Measurements from ENCODE around the gene PARD3.

Gene PARD3

GRCh38 chr10:34499612-34500279 is 315.4 kb downstream of the PARD3 start:
- Histone ChIP-seq H3K79me2 (ENCODE audit: insufficient read depth, low read depth) (no peaks in the 10 kb centered on the region), H3K27me3 (ENCODE audit: insufficient read depth, low read depth) (no peaks in the 10 kb centered on the region), H3K27ac (no peak overlapping the region), H3K4me1 (ENCODE audit: low read depth, poor library complexity, severe bottlenecking) (no peaks in the 10 kb centered on the region), H3K9ac (no peak overlapping the region), H3K4me2 (no peak overlapping the region), H2AFZ (ENCODE audit: low read depth) (no peak overlapping the region), H4K20me1 (ENCODE audit: insufficient read depth) (no peaks in the 10 kb centered on the region), H3K36me3 (ENCODE audit: insufficient read depth) (no peaks in the 10 kb centered on the region), H3K4me3 (IDR thresholded peaks at IDR 0.05; ENCODE audit: insufficient read depth, low read depth, low read length) (no peak overlapping the region)
- TF ChIP-seq, protein P1, sequence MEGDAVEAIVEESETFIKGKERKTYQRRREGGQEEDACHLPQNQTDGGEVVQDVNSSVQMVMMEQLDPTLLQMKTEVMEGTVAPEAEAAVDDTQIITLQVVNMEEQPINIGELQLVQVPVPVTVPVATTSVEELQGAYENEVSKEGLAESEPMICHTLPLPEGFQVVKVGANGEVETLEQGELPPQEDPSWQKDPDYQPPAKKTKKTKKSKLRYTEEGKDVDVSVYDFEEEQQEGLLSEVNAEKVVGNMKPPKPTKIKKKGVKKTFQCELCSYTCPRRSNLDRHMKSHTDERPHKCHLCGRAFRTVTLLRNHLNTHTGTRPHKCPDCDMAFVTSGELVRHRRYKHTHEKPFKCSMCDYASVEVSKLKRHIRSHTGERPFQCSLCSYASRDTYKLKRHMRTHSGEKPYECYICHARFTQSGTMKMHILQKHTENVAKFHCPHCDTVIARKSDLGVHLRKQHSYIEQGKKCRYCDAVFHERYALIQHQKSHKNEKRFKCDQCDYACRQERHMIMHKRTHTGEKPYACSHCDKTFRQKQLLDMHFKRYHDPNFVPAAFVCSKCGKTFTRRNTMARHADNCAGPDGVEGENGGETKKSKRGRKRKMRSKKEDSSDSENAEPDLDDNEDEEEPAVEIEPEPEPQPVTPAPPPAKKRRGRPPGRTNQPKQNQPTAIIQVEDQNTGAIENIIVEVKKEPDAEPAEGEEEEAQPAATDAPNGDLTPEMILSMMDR (conservative IDR thresholded peaks at IDR 0.05; ENCODE audit: low read depth, low read length): no peak

GRCh38 chr10:34498821-34499220 is 316.3 kb downstream of the PARD3 start:
- Histone ChIP-seq H3K27ac (no peak overlapping the region), H3K79me2 (ENCODE audit: insufficient read depth, low read depth) (no peaks in the 10 kb centered on the region), H3K9ac (no peak overlapping the region), H3K4me2 (no peak overlapping the region), H4K20me1 (ENCODE audit: insufficient read depth) (no peaks in the 10 kb centered on the region), H3K27me3 (ENCODE audit: insufficient read depth, low read depth) (no peaks in the 10 kb centered on the region), H3K4me3 (IDR thresholded peaks at IDR 0.05; ENCODE audit: insufficient read depth, low read depth, low read length) (no peak overlapping the region), H3K36me3 (ENCODE audit: insufficient read depth) (no peaks in the 10 kb centered on the region), H3K4me1 (ENCODE audit: low read depth, poor library complexity, severe bottlenecking) (no peaks in the 10 kb centered on the region), H2AFZ (ENCODE audit: low read depth) (no peak overlapping the region)
- TF ChIP-seq, protein P1 (conservative IDR thresholded peaks at IDR 0.05; ENCODE audit: low read depth, low read length): no peak

- Histone ChIP-seq H4K20me1 (ENCODE audit: insufficient read depth) (no peaks in the 10 kb centered on the region), H3K27me3 (ENCODE audit: insufficient read depth, low read depth) (no peaks in the 10 kb centered on the region), H3K4me1 (ENCODE audit: low read depth, poor library complexity, severe bottlenecking) (no peaks in the 10 kb centered on the region), H3K79me2 (ENCODE audit: insufficient read depth, low read depth) (no peaks in the 10 kb centered on the region), H3K9ac (no peak overlapping the region), H3K36me3 (ENCODE audit: insufficient read depth) (no peaks in the 10 kb centered on the region), H2AFZ (ENCODE audit: low read depth) (no peak overlapping the region), H3K4me3 (IDR thresholded peaks at IDR 0.05; ENCODE audit: insufficient read depth, low read depth, low read length) (no peak overlapping the region), H3K4me2 (no peak overlapping the region), H3K27ac (no peak overlapping the region)
- TF ChIP-seq, protein P1 (conservative IDR thresholded peaks at IDR 0.05; ENCODE audit: low read depth, low read length): no peak
Observed at GRCh38 chr10:34495938-34496337, 319.2 kb downstream of the PARD3 start.

DNA sequence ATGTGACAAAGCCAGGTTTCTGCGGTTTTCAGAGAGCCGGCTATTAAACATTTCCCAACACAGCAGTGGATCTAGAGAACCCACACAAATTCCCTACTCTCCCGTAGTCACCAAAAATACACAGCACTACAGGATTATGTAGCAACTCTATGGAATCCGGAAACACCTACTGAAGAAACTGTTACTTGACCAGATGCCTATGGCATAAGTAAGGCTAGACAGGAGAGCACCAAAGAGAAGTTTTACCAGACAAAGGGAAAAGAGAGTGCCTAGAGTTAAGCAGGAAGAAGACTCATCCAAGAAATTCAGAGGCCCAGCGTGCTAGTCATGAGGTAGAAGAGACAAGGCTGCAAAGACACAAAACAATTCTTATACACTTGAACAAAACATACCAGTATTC is 321.1 kb downstream of the PARD3 start:
- TF ChIP-seq, protein P1 (conservative IDR thresholded peaks at IDR 0.05; ENCODE audit: low read depth, low read length): no peak
- no peaks in the 10 kb centered on the region for H3K27me3 ChIP-seq (ENCODE audit: insufficient read depth, low read depth)
- H2AFZ ChIP-seq (ENCODE audit: low read depth): no peak overlapping the region
- no peaks in the 10 kb centered on the region for H3K79me2 ChIP-seq (ENCODE audit: insufficient read depth, low read depth)
- H3K36me3 ChIP-seq (ENCODE audit: insufficient read depth): no peaks in the 10 kb centered on the region
- no peaks in the 10 kb centered on the region for H3K4me1 ChIP-seq (ENCODE audit: low read depth, poor library complexity, severe bottlenecking)
- no peak overlapping the region for H3K4me2 ChIP-seq
- no peak overlapping the region for H3K9ac ChIP-seq
- no peak overlapping the region for H3K4me3 ChIP-seq (IDR thresholded peaks at IDR 0.05; ENCODE audit: insufficient read depth, low read depth, low read length)
- H4K20me1 ChIP-seq (ENCODE audit: insufficient read depth): no peaks in the 10 kb centered on the region
- H3K27ac ChIP-seq: no peak overlapping the region

Measured in KMS-11 (cell line).